CD4-positive, alpha-beta T cell (primary cell): ENCODE measurements around the gene DBN1. TPM values are rescaled to one million over a fixed set of nuclear protein-coding genes. Genes with fewer than 3 reads are reported as not detected.

ENCODE experiments used
- ATAC-seq: fragments of 200-7000 bp; cut with Tn5 transposase; one replicate; pipeline ENCODE4 v1.10.0; 2022; ENCODE audit warnings: mild to moderate bottlenecking; ENCODE audit not compliant: poor library complexity
- CTCF ChIA-PET: fragments of 350-600 bp; sonication (Branson Sonifier 250); formaldehyde crosslinking; loops from one replicate; lab custom pipeline; 2021; ENCODE audit warnings: antibody characterized with exemption, inconsistent platforms; lab: Charles Lee
- POLR2A ChIA-PET: fragments of 350-600 bp; sonication (Branson Sonifier 250); formaldehyde crosslinking; loops from one replicate; lab custom pipeline; 2021; ENCODE audit warnings: antibody characterized with exemption, inconsistent platforms; lab: Charles Lee
- DNase-seq, 14 experiments: peaks; one replicate each; pipeline ENCODE4 v3.0.0-alpha.2; 2013 to 2020; ENCODE audit warnings: mixed read lengths in 2 of 14
- H3K27ac ChIP-seq, 2 donors: one replicate each; pipeline versions ENCODE4 v1.5.1 to v1.7.0; 2013; ENCODE audit warnings: low read length in 2 of 2, low read depth in 1 of 2, mild to moderate bottlenecking in 1 of 2
- H3K27me3 ChIP-seq, 2 experiments: 1 replicate in 1 of 2; 2 replicates in 1 of 2; pipeline versions ENCODE4 v1.6.1 to v1.7.0; 2013; ENCODE audit warnings: low read length in 2 of 2, control low read depth in 1 of 2, mild to moderate bottlenecking in 1 of 2, moderate library complexity in 1 of 2; ENCODE audit not compliant: insufficient read depth in 2 of 2, control insufficient read depth in 1 of 2
- H3K36me3 ChIP-seq: one replicate; pipeline ENCODE4 v1.6.1; 2013; ENCODE audit warnings: low read length, control low read depth; ENCODE audit not compliant: insufficient read depth
- H3K4me1 ChIP-seq: one replicate; pipeline ENCODE4 v1.6.1; 2013; ENCODE audit warnings: low read length, control low read depth; ENCODE audit not compliant: insufficient read depth
- H3K4me3 ChIP-seq: one replicate; pipeline ENCODE4 v1.5.1; 2013; ENCODE audit warnings: mild to moderate bottlenecking, low read length, moderate library complexity
- H3K9me3 ChIP-seq, 2 experiments: 1 replicate in 1 of 2; 2 replicates in 1 of 2; pipeline versions ENCODE4 v1.6.1 to v1.7.0; 2013; ENCODE audit warnings: low read length in 2 of 2, mild to moderate bottlenecking in 2 of 2, control low read depth in 1 of 2, moderate library complexity in 1 of 2; ENCODE audit not compliant: control insufficient read depth in 1 of 2, insufficient read depth in 1 of 2
- H3K27ac Mint-ChIP-seq: one replicate; pipeline ENCODE4 v1.8.0; 2020; ENCODE audit warnings: mixed read lengths
- H3K27me3 Mint-ChIP-seq: one replicate; pipeline ENCODE4 v1.8.0; 2021; ENCODE audit warnings: mixed read lengths
- H3K36me3 Mint-ChIP-seq: one replicate; pipeline ENCODE4 v1.8.0; 2021; ENCODE audit warnings: low read depth, mixed read lengths
- H3K4me1 Mint-ChIP-seq: one replicate; pipeline ENCODE4 v1.8.0; 2021; ENCODE audit warnings: low read depth, mixed read lengths
- H3K4me3 Mint-ChIP-seq: one replicate; pipeline ENCODE4 v1.8.0; 2020; ENCODE audit warnings: mild to moderate bottlenecking, mixed read lengths
- H3K9me3 Mint-ChIP-seq: one replicate; pipeline ENCODE4 v1.8.0; 2020; ENCODE audit warnings: mixed read lengths
- CTCF ChIP-seq: fragments of 200-600 bp; IDR thresholded peaks from one replicate; pipeline ENCODE4 v1.8.0; 2022; ENCODE audit warnings: antibody characterized with exemption, mild to moderate bottlenecking
- intact Hi-C, 2 experiments: fragments of 100-400 bp; cut with DNase I in 1 of 2; cut with micrococcal nuclease in 1 of 2; formaldehyde crosslinking; loops; one replicate each; pipeline versions ENCODE4 v1.15.1 to v1.9.0; 2023 to 2025; cut with DNase I, micrococcal nuclease
- total RNA-seq, 174 experiments: library from RNA in 2 of 174; stranded (reverse) in 2 of 174; gene quantifications; one replicate each; pipeline ENCODE4 v1.2.3 and lab custom pipeline; 2021 to 2026

DBN1 gene
- total RNA-seq, 2 experiments from 2014 or later, result 1.8 to 2.5 TPM

GRCh38 chr5:177431317-177432142, 41.9 kb downstream of the DBN1 start:
- Mint-ChIP-seq H3K4me1 (peaks cover 62% of the 10 kb centered on the region), H3K27ac (peak overlapping the region; percentile 96), H3K4me3 (peak overlapping the region; percentile 95), H3K36me3 (peaks cover 82% of the 10 kb centered on the region), H3K27me3 (no peaks in the 10 kb centered on the region), H3K9me3 (no peaks in the 10 kb centered on the region)
- ATAC-seq, result peak; percentile 43
- Histone ChIP-seq H3K9me3 (no peaks in the 10 kb centered on the region), H3K36me3 (peaks cover 80% of the 10 kb centered on the region), H3K4me3 (peak overlapping the region; percentile 65), H3K4me1 (peaks cover 96% of the 10 kb centered on the region), H3K27ac (peak overlapping the region; percentile 87 to 92), H3K27me3 (no peaks in the 10 kb centered on the region)
- no peak for TF ChIP-seq CTCF
- intact Hi-C loops, result loop anchor here in 1 of 2 experiments (2.0 kb wide), 1 partner anchor 13 kb away; no protein-coding TSS in a partner anchor
- POLR2A ChIA-PET, result interaction anchor here (1.2 to 12.6 kb wide), 10 partner anchors 9 to 122 kb away, joined by 3 to 661 read pairs (median 5); partner anchors contain the start of genes F12, LMAN2 and PRR7
- DNase-seq, result peak in 12 of 14 experiments; percentile 45 to 93 (median 70)
- CTCF ChIA-PET, result interaction anchor here (0.6 to 9.3 kb wide), 9 partner anchors 8 to 122 kb away, joined by 3 to 82 read pairs (median 5); partner anchors contain the start of gene PRR7

- peak overlapping the region; percentile 96 for H3K27ac Mint-ChIP-seq
- H3K9me3 ChIP-seq, result no peaks in the 10 kb centered on the region
- TF ChIP-seq CTCF, result no peak
- H3K36me3 ChIP-seq, result peaks cover 74% of the 10 kb centered on the region
- ChIA-PET POLR2A (interaction anchor here (1.2 to 12.6 kb wide), 9 partner anchors 9 to 121 kb away, joined by 3 to 661 read pairs (median 5); partner anchors contain the start of genes F12 and PRR7), CTCF (interaction anchor here (1.2 to 9.3 kb wide), 6 partner anchors 9 to 28 kb away, joined by 4 to 82 read pairs (median 8); no protein-coding TSS in a partner anchor)
- no peaks in the 10 kb centered on the region for H3K9me3 Mint-ChIP-seq
- peak overlapping the region; percentile 87 to 92 for H3K27ac ChIP-seq
- peak overlapping the region; percentile 65 for H3K4me3 ChIP-seq
- peak overlapping the region; percentile 95 for H3K4me3 Mint-ChIP-seq
- no peak for ATAC-seq
- peak in 3 of 14 experiments; percentile 33 to 41 (median 39) for DNase-seq
- peaks cover 85% of the 10 kb centered on the region for H3K36me3 Mint-ChIP-seq
- intact Hi-C loops, result loop anchor here in 1 of 2 experiments (2.0 kb wide), 1 partner anchor 14 kb away; no protein-coding TSS in a partner anchor
- H3K27me3 Mint-ChIP-seq, result no peaks in the 10 kb centered on the region
- H3K4me1 ChIP-seq, result peaks cover 92% of the 10 kb centered on the region
- no peaks in the 10 kb centered on the region for H3K27me3 ChIP-seq
- peaks cover 65% of the 10 kb centered on the region for H3K4me1 Mint-ChIP-seq
Observed at GRCh38 chr5:177430972-177431316, 42.5 kb downstream of the DBN1 start.

- Mint-ChIP-seq H3K27me3 (no peaks in the 10 kb centered on the region), H3K9me3 (no peaks in the 10 kb centered on the region), H3K36me3 (peaks cover 79% of the 10 kb centered on the region), H3K4me1 (peaks cover 71% of the 10 kb centered on the region), H3K27ac (peak overlapping the region; percentile 96), H3K4me3 (peak overlapping the region; percentile 95)
- H3K27ac ChIP-seq, result peak overlapping the region; percentile 87 to 92
- CTCF ChIA-PET, result interaction anchor here (1.0 to 9.3 kb wide), 7 partner anchors 9 to 27 kb away, joined by 3 to 82 read pairs (median 5); no protein-coding TSS in a partner anchor
- peak overlapping the region; percentile 65 for H3K4me3 ChIP-seq
- peaks cover 92% of the 10 kb centered on the region for H3K4me1 ChIP-seq
- ATAC-seq (no peak), DNase-seq (peak in 3 of 14 experiments; percentile 33 to 47 (median 38))
- no peaks in the 10 kb centered on the region for H3K9me3 ChIP-seq
- no peaks in the 10 kb centered on the region for H3K27me3 ChIP-seq
- TF ChIP-seq CTCF, result no peak
- POLR2A ChIA-PET, result interaction anchor here (1.1 to 12.6 kb wide), 6 partner anchors 13 to 120 kb away, joined by 3 to 661 read pairs (median 106); partner anchors contain the start of genes F12, LMAN2 and PRR7
- H3K36me3 ChIP-seq, result peaks cover 68% of the 10 kb centered on the region
- intact Hi-C loops, result loop anchor here in 1 of 2 experiments (2.0 kb wide), 1 partner anchor 14 kb away; no protein-coding TSS in a partner anchor
Observed at GRCh38 chr5:177430140-177430951, 43.1 kb downstream of the DBN1 start.
